Measurements from ENCODE around the gene LPCAT2. TPM values are rescaled to one million over a fixed set of nuclear protein-coding genes. Genes with fewer than 3 reads are reported as not detected.

Gene LPCAT2
- total and polyA plus RNA-seq, 2 of the 8 experiments (the other 6 are each of a cell fraction or from before 2014, with no cell fraction given) = 2.2 to 10.6 TPM

DNA sequence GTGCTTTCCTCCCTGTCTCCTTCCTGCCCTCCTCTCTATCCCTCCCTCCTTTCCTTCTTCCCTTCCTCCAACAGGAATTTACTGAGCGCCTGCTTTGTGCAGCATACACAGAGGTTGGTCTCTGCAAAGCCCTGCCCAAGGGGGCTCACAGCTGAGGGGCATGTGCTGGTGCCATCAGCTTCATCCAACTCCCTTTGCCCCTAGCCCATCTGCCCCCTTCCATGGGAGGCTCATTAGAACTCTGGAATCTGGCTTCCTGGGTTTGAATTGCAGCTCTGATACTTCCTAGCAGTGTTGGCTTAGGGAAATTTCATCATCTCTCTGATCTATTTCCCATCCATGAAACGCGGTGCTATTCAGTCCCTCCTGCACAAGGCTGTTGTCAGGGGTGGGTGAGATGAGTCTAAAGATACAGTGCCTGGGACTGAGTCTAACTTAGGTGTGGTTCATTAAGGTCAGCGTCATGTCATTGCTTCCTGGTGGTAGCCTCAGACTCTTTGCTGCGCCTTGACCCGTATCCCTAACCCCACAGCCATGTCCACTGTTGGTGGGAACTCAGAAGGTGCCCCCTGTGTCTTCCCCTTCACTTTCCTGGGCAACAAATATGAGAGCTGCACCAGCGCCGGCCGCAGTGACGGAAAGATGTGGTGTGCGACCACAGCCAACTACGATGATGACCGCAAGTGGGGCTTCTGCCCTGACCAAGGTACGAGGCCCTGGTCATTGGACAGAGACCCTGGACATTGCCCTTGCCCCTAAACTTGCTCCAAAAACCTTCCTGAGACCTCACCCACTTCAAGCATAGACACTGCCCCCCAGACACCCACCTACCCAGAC lies 19.5 kb upstream of the LPCAT2 start:
- no peaks in the 10 kb centered on the region for H3K27me3 ChIP-seq (replicated peaks in 1 of 4; ENCODE audit: control insufficient read depth in 3 of 4, extremely low read depth in 1 of 4, insufficient read depth in 3 of 4, low read length in 3 of 4)
- no peaks in the 10 kb centered on the region; the same call in 1 of the 2 replicates for H3K23me2 ChIP-seq (ENCODE audit: low read depth, low read length)
- no peaks in the 10 kb centered on the region for H3K9me3 ChIP-seq (ENCODE audit: insufficient read depth in 2 of 2, low read depth in 1 of 2, low read length in 1 of 2)
- H2BK120ac ChIP-seq (replicated peaks; ENCODE audit: low read depth, low read length) = no peak overlapping the region
- H2BK20ac ChIP-seq (ENCODE audit: low read length) = no peak overlapping the region
- no peak overlapping the region for H2AK5ac ChIP-seq (ENCODE audit: low read depth, low read length)
- peaks cover 0 to 1% of the 10 kb centered on the region in 2 experiments for H4K20me1 ChIP-seq (replicated peaks in 1 of 2; ENCODE audit: control insufficient read depth in 1 of 2, insufficient read depth in 2 of 2, low read length in 2 of 2)
- H4K5ac ChIP-seq (ENCODE audit: insufficient read length, low read depth, low read length) = no peak overlapping the region
- H4K8ac ChIP-seq (ENCODE audit: extremely low read depth, insufficient read depth, low read length) = no peak overlapping the region
- no peaks in the 10 kb centered on the region for H3K36me3 ChIP-seq (ENCODE audit: control insufficient read depth in 2 of 4, insufficient read depth in 4 of 4, low read length in 3 of 4)
- H3K27ac ChIP-seq (ENCODE audit: low read depth, low read length) = no peak overlapping the region
- H2AFZ ChIP-seq (ENCODE audit: low read length) = no peak overlapping the region
- H3K4ac ChIP-seq (replicated peaks; ENCODE audit: insufficient read length, low read depth, low read length) = no peak overlapping the region
- H3K4me1 ChIP-seq (replicated peaks in 1 of 4; ENCODE audit: control insufficient read depth in 3 of 4, insufficient read depth in 4 of 4, low read length in 3 of 4) = no peaks in the 10 kb centered on the region; a peak in 1 of 7 replicates
- H2BK15ac ChIP-seq (ENCODE audit: low read length) = no peak overlapping the region
- H2BK5ac ChIP-seq (ENCODE audit: low read depth, low read length) = no peak overlapping the region
- H3K79me2 ChIP-seq (ENCODE audit: control insufficient read depth in 1 of 2, insufficient read depth in 2 of 2, low read length in 2 of 2) = no peaks in the 10 kb centered on the region
- no peak overlapping the region for H3K18ac ChIP-seq (ENCODE audit: extremely low read depth, low read length)
- no peak overlapping the region for H3K4me2 ChIP-seq (ENCODE audit: insufficient read depth in 1 of 2, low read depth in 2 of 2, low read length in 2 of 2)
- no peaks in the 10 kb centered on the region for H3K79me1 ChIP-seq (ENCODE audit: low read depth, low read length)
- ChIA-PET CTCF (ENCODE audit: partially characterized antibody) (interaction anchor here (1.3 to 5.8 kb wide), 3 partner anchors 13 to 213 kb away, joined by 6 to 39 read pairs (median 6); no protein-coding TSS in a partner anchor), POLR2A (ENCODE audit: partially characterized antibody) (interaction anchor here (2.3 kb wide), 1 partner anchor 9 kb away, joined by 6 read pairs; no protein-coding TSS in a partner anchor)
- TF ChIP-seq EP300 (IDR thresholded peaks at IDR 0.05; ENCODE audit: borderline replicate concordance in 1 of 2, low read depth in 2 of 2, low read length in 2 of 2) = no peak
- TF ChIP-seq HDAC6 (IDR thresholded peaks at IDR 0.05; ENCODE audit: low read depth, low read length) = no peak
- TF ChIP-seq E2F6 (IDR thresholded peaks at IDR 0.05) = no peak
- TF ChIP-seq TAF7 (optimal IDR thresholded peaks at IDR 0.05; ENCODE audit: borderline replicate concordance, low read depth, low read length) = no peak
- TF ChIP-seq KDM1A (IDR thresholded peaks at IDR 0.05; ENCODE audit: borderline replicate concordance, low read length) = no peak
- 93% methylated on average over 14 of the region's 14 CpGs; no CpG with 5 or more reads in 1 of the 2 experiments for WGBS, 2 experiments (ENCODE audit: extremely low coverage in 1 of 2, insufficient coverage in 1 of 2, insufficient read length in 1 of 2, insufficient replicate concordance in 2 of 2, low coverage in 1 of 2, low lambda C conversion rate in 2 of 2, missing lambda C conversion rate in 1 of 2)
- no peak overlapping the region for H2BK12ac ChIP-seq (ENCODE audit: low read depth, low read length)
- no peak for FAIRE-seq
- H3K14ac ChIP-seq (ENCODE audit: insufficient read length) = no peak overlapping the region
- no peak overlapping the region for H3K56ac ChIP-seq (replicated peaks; ENCODE audit: insufficient read length, low read depth, low read length)
- no peak overlapping the region for H3K23ac ChIP-seq (ENCODE audit: insufficient read length)
- no peak overlapping the region for H3K4me3 ChIP-seq (ENCODE audit: extremely low read depth in 1 of 4, insufficient read depth in 2 of 4, low read depth in 3 of 4, low read length in 4 of 4)
- no peak for DNase-seq (ENCODE audit: low read depth in 1 of 2, low spot score in 2 of 2)
- H4K91ac ChIP-seq (replicated peaks; ENCODE audit: insufficient read length, low read length) = no peak overlapping the region
- no peak overlapping the region for H3K9ac ChIP-seq (replicated peaks in 1 of 4; ENCODE audit: extremely low read depth in 1 of 4, low read depth in 3 of 4, low read length in 3 of 4)
